CD4-positive, CD25-positive, alpha-beta regulatory T cell (primary cell): ENCODE data around the gene KDM2B. TPM values are rescaled to one million over a fixed set of nuclear protein-coding genes. Genes with fewer than 3 reads are reported as not detected.
"Not testable (repeated sequence)": the region's sequence is repeated elsewhere in the genome, so short reads cannot be mapped to it uniquely, and the experiment has no call there.

Experiments used
- ATAC-seq, 2 donors: fragments of 150-1000 bp; cut with Tn5 transposase; one replicate each; pipeline ENCODE4 v1.10.0; 2021; ENCODE audit warnings: low read depth in 2 of 2, moderate number of reproducible peaks in 2 of 2, moderate library complexity in 1 of 2
- DNase-seq, 3 donors: peaks; one replicate each; pipeline versions ENCODE4 v3.0.0 to v3.0.0-alpha.2; 2012 to 2022; ENCODE audit warnings: mixed read lengths in 1 of 3
- H3K27ac ChIP-seq: one replicate; pipeline ENCODE4 v1.7.0; 2013; ENCODE audit warnings: mild to moderate bottlenecking, low read length; ENCODE audit not compliant: insufficient read depth, poor library complexity, severe bottlenecking
- H3K27me3 ChIP-seq: one replicate; pipeline ENCODE4 v1.7.0; 2013; ENCODE audit warnings: low read length; ENCODE audit not compliant: control insufficient read depth, insufficient read depth
- H3K36me3 ChIP-seq: one replicate; pipeline ENCODE4 v1.7.0; 2013; ENCODE audit warnings: mild to moderate bottlenecking, low read length, moderate library complexity; ENCODE audit not compliant: control insufficient read depth, insufficient read depth
- H3K4me1 ChIP-seq: 2 replicates; pipeline ENCODE4 v1.7.0; 2013; ENCODE audit warnings: mild to moderate bottlenecking, low read length; ENCODE audit not compliant: insufficient read depth, control insufficient read depth, poor library complexity, severe bottlenecking
- H3K4me3 ChIP-seq: one replicate; pipeline ENCODE4 v1.7.0; 2013; ENCODE audit warnings: low read depth, mild to moderate bottlenecking, low read length, moderate library complexity
- H3K9me3 ChIP-seq, 2 experiments: 1 replicate in 1 of 2; 2 replicates in 1 of 2; pipeline ENCODE4 v1.7.0; 2013; ENCODE audit warnings: low read length in 2 of 2, mild to moderate bottlenecking in 1 of 2, moderate library complexity in 1 of 2; ENCODE audit not compliant: control insufficient read depth in 2 of 2
- H3K27ac Mint-ChIP-seq, 3 donors: one replicate each; pipeline ENCODE4 v1.8.0; 2020 to 2022; ENCODE audit warnings: mild to moderate bottlenecking in 3 of 3, mixed read lengths in 3 of 3, moderate library complexity in 2 of 3
- H3K27me3 Mint-ChIP-seq: one replicate; pipeline ENCODE4 v1.8.0; 2022; ENCODE audit warnings: mild to moderate bottlenecking, mixed read lengths
- H3K36me3 Mint-ChIP-seq: one replicate; pipeline ENCODE4 v1.8.0; 2020; ENCODE audit warnings: mixed read lengths
- H3K4me1 Mint-ChIP-seq, 4 donors: one replicate each; pipeline ENCODE4 v1.8.0; 2020 to 2022; ENCODE audit warnings: mixed read lengths in 4 of 4, mild to moderate bottlenecking in 1 of 4
- H3K4me3 Mint-ChIP-seq, 4 donors: one replicate each; pipeline ENCODE4 v1.8.0; 2020 to 2022; ENCODE audit warnings: mild to moderate bottlenecking in 4 of 4, mixed read lengths in 4 of 4, moderate library complexity in 3 of 4
- H3K9me3 Mint-ChIP-seq, 7 donors: one replicate each; pipeline ENCODE4 v1.8.0; 2020 to 2022; ENCODE audit warnings: mixed read lengths in 7 of 7, mild to moderate bottlenecking in 3 of 7, moderate library complexity in 2 of 7
- polyA plus RNA-seq, 4 donors: library from polyadenylated mRNA; unstranded; fragments of 300-500 nt; fragmentation: Illumina TruSeq; gene quantifications; one replicate each; pipeline ENCODE4 v1.2.3, GENCODE V29; 2021
- total RNA-seq: library from RNA; stranded (reverse); gene quantifications from one replicate; pipeline ENCODE4 v1.2.3, GENCODE V29; 2022

The KDM2B gene
- total and polyA plus RNA-seq, 5 donors from 2014 or later: 9.4 to 128 (median 11.5) TPM

DNA sequence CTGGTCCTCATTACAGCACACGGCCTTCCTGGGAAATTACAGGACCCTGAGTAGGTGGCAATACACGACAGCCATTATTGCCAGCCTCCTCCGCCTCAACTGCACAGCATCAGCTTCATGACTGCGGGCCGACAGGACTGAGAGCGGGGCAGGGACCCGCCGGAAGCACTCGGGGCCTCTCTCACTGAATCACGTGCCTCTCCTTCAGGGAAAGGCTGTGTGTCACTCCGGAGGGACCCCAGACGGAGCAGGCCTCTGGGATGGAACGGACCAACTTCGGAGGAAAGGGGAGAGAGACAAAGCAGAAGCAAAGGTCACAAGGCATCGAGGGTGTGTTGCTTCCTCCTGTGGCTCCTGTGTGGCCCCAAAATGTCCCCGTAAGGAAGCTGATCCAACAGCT, 90.9 kb downstream of the KDM2B start:
- Histone ChIP-seq H3K27ac (no peak overlapping the region), H3K9me3 (no peaks in the 10 kb centered on the region), H3K27me3 (no peaks in the 10 kb centered on the region), H3K36me3 (peaks cover 21% of the 10 kb centered on the region), H3K4me3 (no peak overlapping the region), H3K4me1 (no peaks in the 10 kb centered on the region)
- Mint-ChIP-seq H3K9me3 (no peaks in the 10 kb centered on the region), H3K36me3 (peaks cover 6% of the 10 kb centered on the region), H3K27me3 (no peaks in the 10 kb centered on the region), H3K4me3 (no peak overlapping the region), H3K4me1 (peaks cover 5 to 16% (median 10%) of the 10 kb centered on the region in 4 donors), H3K27ac (no peak overlapping the region)
- DNase-seq (no peak), ATAC-seq (no peak)

GRCh38 chr12:121484967-121485366, 95.9 kb downstream of the KDM2B start:
- no peak for DNase-seq
- no peak for ATAC-seq
- Mint-ChIP-seq H3K4me3 (no peak overlapping the region), H3K9me3 (no peaks in the 10 kb centered on the region), H3K4me1 (peaks cover 0 to 15% (median 5%) of the 10 kb centered on the region in 4 donors), H3K36me3 (peaks cover 10% of the 10 kb centered on the region), H3K27me3 (no peaks in the 10 kb centered on the region), H3K27ac (no peak overlapping the region)
- H3K27ac ChIP-seq: no peak overlapping the region
- H3K36me3 ChIP-seq: peaks cover 9% of the 10 kb centered on the region
- H3K9me3 ChIP-seq: no peaks in the 10 kb centered on the region
- no peaks in the 10 kb centered on the region for H3K4me1 ChIP-seq
- H3K27me3 ChIP-seq: no peaks in the 10 kb centered on the region
- H3K4me3 ChIP-seq: no peak overlapping the region

GRCh38 chr12:121484564-121484963, 96.3 kb downstream of the KDM2B start:
- ATAC-seq, H3K4me3 ChIP-seq, H3K9me3 ChIP-seq, H3K9me3 Mint-ChIP-seq, H3K27me3 Mint-ChIP-seq, DNase-seq, H3K4me3 Mint-ChIP-seq, H3K36me3 ChIP-seq, H3K27me3 ChIP-seq, H3K27ac ChIP-seq, H3K4me1 ChIP-seq: not testable (repeated sequence)
- H3K36me3 Mint-ChIP-seq: peaks cover 10% of the 10 kb centered on the region
- H3K4me1 Mint-ChIP-seq: peaks cover 0 to 15% (median 5%) of the 10 kb centered on the region in 4 donors
- peak overlapping the region in 1 of 3 donors; percentile 60 for H3K27ac Mint-ChIP-seq

- DNase-seq (no peak), ATAC-seq (no peak)
- Mint-ChIP-seq H3K27ac (peak overlapping the region; percentile 20 to 69 (median 60)), H3K36me3 (peaks cover 10% of the 10 kb centered on the region), H3K4me1 (peaks cover 2 to 15% (median 5%) of the 10 kb centered on the region in 4 donors), H3K27me3 (no peaks in the 10 kb centered on the region), H3K9me3 (no peaks in the 10 kb centered on the region), H3K4me3 (no peak overlapping the region)
- H3K4me3 ChIP-seq: no peak overlapping the region
- H3K4me1 ChIP-seq: no peaks in the 10 kb centered on the region
- peaks cover 7% of the 10 kb centered on the region for H3K36me3 ChIP-seq
- no peaks in the 10 kb centered on the region for H3K27me3 ChIP-seq
- no peak overlapping the region for H3K27ac ChIP-seq
- no peaks in the 10 kb centered on the region for H3K9me3 ChIP-seq
Observed at GRCh38 chr12:121483949-121484348, 96.9 kb downstream of the KDM2B start.

DNA sequence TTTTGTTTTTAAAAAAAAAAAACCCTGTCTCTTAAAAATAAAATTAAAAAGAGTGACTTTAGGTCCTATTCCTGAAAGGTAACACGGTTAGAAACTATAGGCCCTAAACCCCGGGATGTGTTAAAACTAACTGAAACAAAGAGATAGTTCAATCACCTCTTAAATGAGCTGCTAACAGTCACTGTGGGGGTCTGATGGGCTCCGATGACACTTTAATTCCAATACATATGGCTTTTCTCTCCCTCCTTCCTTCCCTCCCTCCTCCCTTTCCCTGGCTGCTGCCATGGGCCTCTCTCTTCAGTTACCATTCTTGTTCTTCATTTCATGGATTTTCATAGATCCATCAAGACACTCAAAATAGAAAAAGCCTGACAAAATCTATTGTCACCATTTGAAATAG, 104.3 kb downstream of the KDM2B start:
- H3K4me1 Mint-ChIP-seq: peaks cover 5 to 10% (median 7%) of the 10 kb centered on the region in 4 donors
- H3K27ac Mint-ChIP-seq: no peak overlapping the region
- Histone ChIP-seq H3K36me3 (peaks cover 2% of the 10 kb centered on the region), H3K27me3 (no peaks in the 10 kb centered on the region), H3K9me3 (no peaks in the 10 kb centered on the region), H3K27ac (no peak overlapping the region), H3K4me3 (no peak overlapping the region), H3K4me1 (no peaks in the 10 kb centered on the region)
- H3K27me3 Mint-ChIP-seq: no peaks in the 10 kb centered on the region
- peaks cover 3% of the 10 kb centered on the region for H3K36me3 Mint-ChIP-seq
- no peaks in the 10 kb centered on the region for H3K9me3 Mint-ChIP-seq
- DNase-seq (no peak), ATAC-seq (no peak)
- no peak overlapping the region for H3K4me3 Mint-ChIP-seq

GRCh38 chr12:121475279-121475678, 105.5 kb downstream of the KDM2B start:
- no peak overlapping the region for H3K4me3 Mint-ChIP-seq
- ATAC-seq: no peak
- no peak overlapping the region for H3K27ac Mint-ChIP-seq
- H3K9me3 ChIP-seq: no peaks in the 10 kb centered on the region
- H3K9me3 Mint-ChIP-seq: no peaks in the 10 kb centered on the region
- no peaks in the 10 kb centered on the region for H3K27me3 ChIP-seq
- H3K27ac ChIP-seq: no peak overlapping the region
- H3K27me3 Mint-ChIP-seq: no peaks in the 10 kb centered on the region
- peaks cover 2% of the 10 kb centered on the region for H3K36me3 ChIP-seq
- H3K36me3 Mint-ChIP-seq: peaks cover 3% of the 10 kb centered on the region
- no peaks in the 10 kb centered on the region for H3K4me1 ChIP-seq
- no peak for DNase-seq
- H3K4me1 Mint-ChIP-seq: peaks cover 5 to 13% (median 9%) of the 10 kb centered on the region in 4 donors
- no peak overlapping the region for H3K4me3 ChIP-seq

- H3K4me3 ChIP-seq: no peak overlapping the region
- no peaks in the 10 kb centered on the region for H3K9me3 ChIP-seq
- Mint-ChIP-seq H3K27me3 (no peaks in the 10 kb centered on the region), H3K9me3 (no peaks in the 10 kb centered on the region), H3K4me1 (peaks cover 6 to 15% (median 13%) of the 10 kb centered on the region in 4 donors), H3K4me3 (no peak overlapping the region), H3K36me3 (no peaks in the 10 kb centered on the region), H3K27ac (no peak overlapping the region)
- H3K27ac ChIP-seq: no peak overlapping the region
- H3K36me3 ChIP-seq: no peaks in the 10 kb centered on the region
- no peaks in the 10 kb centered on the region for H3K27me3 ChIP-seq
- H3K4me1 ChIP-seq: peaks cover 8% of the 10 kb centered on the region
- DNase-seq (no peak), ATAC-seq (no peak)
Observed at GRCh38 chr12:121472150-121472905, 108.5 kb downstream of the KDM2B start.

DNA sequence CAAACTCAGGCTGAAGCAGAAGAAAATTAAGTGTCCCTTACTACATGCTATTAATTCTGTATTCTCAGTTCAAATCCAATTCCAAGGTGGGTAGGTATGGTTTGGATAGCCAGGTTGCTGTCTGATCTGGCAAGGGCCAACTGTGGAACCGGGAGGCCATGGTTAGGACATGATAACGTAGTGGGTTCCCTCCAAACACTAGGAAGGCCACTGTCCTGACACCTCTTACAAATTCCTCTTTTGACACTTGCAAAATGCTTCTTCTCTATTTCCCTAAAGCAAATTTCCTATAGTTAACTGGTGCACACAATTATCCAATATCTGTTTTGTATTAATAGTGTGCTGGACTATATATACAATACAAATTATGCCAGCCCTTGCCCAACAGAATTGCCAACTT, 110.1 kb downstream of the KDM2B start:
- no peak for ATAC-seq
- Histone ChIP-seq H3K9me3 (no peaks in the 10 kb centered on the region), H3K36me3 (no peaks in the 10 kb centered on the region), H3K27ac (no peak overlapping the region), H3K4me1 (peaks cover 14% of the 10 kb centered on the region), H3K4me3 (no peak overlapping the region), H3K27me3 (no peaks in the 10 kb centered on the region)
- H3K36me3 Mint-ChIP-seq: no peaks in the 10 kb centered on the region
- H3K27ac Mint-ChIP-seq: peak overlapping the region in 1 of 3 donors; percentile 68
- DNase-seq: no peak
- no peaks in the 10 kb centered on the region for H3K9me3 Mint-ChIP-seq
- peaks cover 11 to 21% (median 19%) of the 10 kb centered on the region in 4 donors for H3K4me1 Mint-ChIP-seq
- no peaks in the 10 kb centered on the region for H3K27me3 Mint-ChIP-seq
- H3K4me3 Mint-ChIP-seq: peak overlapping the region in 1 of 4 donors; percentile 77
